Fibroblast of lung (primary cell): ENCODE results near the gene GABPA. TPM values are rescaled to one million over a fixed set of nuclear protein-coding genes. Genes with fewer than 3 reads are reported as not detected.

ENCODE experiments used
- DNase-seq, 2 donors: peaks; one replicate each; pipeline versions ENCODE4 v3.0.0 to v3.0.0-alpha.2; 2010; ENCODE audit warnings: low read depth in 2 of 2
- H2AFZ ChIP-seq: 2 replicates; pipeline ENCODE4 v1.5.1; 2012; ENCODE audit warnings: low read length, control low read depth, inconsistent platforms
- H3K27ac ChIP-seq: 2 replicates; pipeline ENCODE4 v1.5.1; 2011; ENCODE audit warnings: low read length, control low read depth; ENCODE audit not compliant: insufficient read depth
- H3K27me3 ChIP-seq: 2 replicates; pipeline ENCODE4 v1.5.1; 2011; ENCODE audit warnings: mild to moderate bottlenecking, low read length; ENCODE audit not compliant: control insufficient read depth, insufficient read depth
- H3K36me3 ChIP-seq: 2 replicates; pipeline ENCODE4 v1.5.1; 2011; ENCODE audit warnings: low read length; ENCODE audit not compliant: control insufficient read depth, insufficient read depth
- H3K4me1 ChIP-seq: 2 replicates; pipeline ENCODE4 v1.5.1; 2011; ENCODE audit warnings: low read length; ENCODE audit not compliant: control insufficient read depth, insufficient read depth; ENCODE audit errors: extremely low read depth
- H3K4me2 ChIP-seq: 2 replicates; pipeline ENCODE4 v1.5.1; 2011; ENCODE audit warnings: low read length, control low read depth; ENCODE audit not compliant: insufficient read depth; ENCODE audit errors: extremely low read depth
- H3K4me3 ChIP-seq, 4 experiments: fragments of 200-600 bp in 1 of 4; sonication (generic) in 1 of 4; replicated peaks in 1 of 4; 2 replicates each; pipeline ENCODE4 v1.5.1; 2011 to 2016; ENCODE audit warnings: low read length in 4 of 4, low read depth in 3 of 4, mild to moderate bottlenecking in 3 of 4, control low read depth in 2 of 4, inconsistent platforms in 1 of 4, mixed read lengths in 1 of 4; ENCODE audit not compliant: insufficient read depth in 1 of 4; ENCODE audit errors: control extremely low read depth in 1 of 4
- H3K79me2 ChIP-seq: 2 replicates; pipeline ENCODE4 v1.5.1; 2012; ENCODE audit warnings: mild to moderate bottlenecking, low read length, inconsistent platforms; ENCODE audit not compliant: control insufficient read depth, insufficient read depth
- H3K9ac ChIP-seq: 2 replicates; pipeline ENCODE4 v1.5.1; 2011; ENCODE audit warnings: mild to moderate bottlenecking, low read length, control low read depth; ENCODE audit not compliant: insufficient read depth
- H3K9me3 ChIP-seq: 2 replicates; pipeline ENCODE4 v1.5.1; 2012; ENCODE audit warnings: low read depth, low read length; ENCODE audit not compliant: control insufficient read depth, insufficient read depth
- H4K20me1 ChIP-seq: 2 replicates; pipeline ENCODE4 v1.5.1; 2011; ENCODE audit warnings: low read length; ENCODE audit not compliant: control insufficient read depth, insufficient read depth; ENCODE audit errors: extremely low read depth
- CTCF ChIP-seq, 2 donors: IDR thresholded peaks in 1 of 2; conservative IDR thresholded peaks in 1 of 2; 1 replicate in 1 of 2; 2 replicates in 1 of 2; pipeline ENCODE4 v1.5.1; 2011 to 2012; ENCODE audit warnings: low read length in 2 of 2, control low read depth in 1 of 2, inconsistent platforms in 1 of 2, low read depth in 1 of 2, mild to moderate bottlenecking in 1 of 2
- EZH2 ChIP-seq: IDR thresholded peaks from 2 replicates; pipeline ENCODE4 v1.5.1; 2012; ENCODE audit warnings: low read length, control low read depth, mild to moderate bottlenecking; ENCODE audit errors: missing control alignments
- polyA plus RNA-seq, 2 donors: library from polyadenylated mRNA; depleted of rRNA in 1 of 2; stranded (reverse) in 1 of 2; unstranded in 1 of 2; fragments of >200 nt; gene quantifications; 2 replicates each; pipeline ENCODE4 v1.2.1, GENCODE V29; 2011 to 2012; ENCODE audit warnings: missing spikeins in 1 of 2
- total RNA-seq: library from RNA; depleted of rRNA; stranded (reverse); fragments of >200 nt; gene quantifications from 2 replicates; pipeline ENCODE4 v1.2.1, GENCODE V29; 2014

Gene GABPA
- total and polyA plus RNA-seq, 2 donors (not counting 1 experiment from before 2014, with no cell fraction given) = 20.5 to 28.6 TPM

GRCh38 chr21:25737421-25737820 lies 2.6 kb downstream of the GABPA start:
- no peak overlapping the region for H3K4me2 ChIP-seq
- no peaks in the 10 kb centered on the region for H3K9me3 ChIP-seq
- peak overlapping the region in 1 of 4 experiments; percentile 89 for H3K4me3 ChIP-seq
- H3K36me3 ChIP-seq = no peaks in the 10 kb centered on the region
- H3K4me1 ChIP-seq = peaks cover 3% of the 10 kb centered on the region
- H3K27me3 ChIP-seq = no peaks in the 10 kb centered on the region
- H3K9ac ChIP-seq = no peak overlapping the region
- TF ChIP-seq CTCF (conservative IDR thresholded peaks at IDR 0.05 in 1 of 2, IDR thresholded peaks at IDR 0.05 in 1 of 2; ENCODE audit: low read depth in 1 of 2, low read length in 2 of 2) (no peak), EZH2 (no peak)
- no peak overlapping the region for H3K27ac ChIP-seq
- no peak for DNase-seq
- H4K20me1 ChIP-seq = no peaks in the 10 kb centered on the region
- no peak overlapping the region for H2AFZ ChIP-seq
- H3K79me2 ChIP-seq = peaks cover 43% of the 10 kb centered on the region

GRCh38 chr21:25742900-25743299 lies 8.1 kb downstream of the GABPA start:
- H3K27ac ChIP-seq = no peak overlapping the region
- no peak for DNase-seq
- H3K79me2 ChIP-seq = peaks cover 8% of the 10 kb centered on the region
- H3K4me2 ChIP-seq = no peak overlapping the region
- H3K4me1 ChIP-seq = no peaks in the 10 kb centered on the region
- H3K9me3 ChIP-seq = no peaks in the 10 kb centered on the region
- no peak overlapping the region for H3K4me3 ChIP-seq
- H3K9ac ChIP-seq = no peak overlapping the region
- TF ChIP-seq CTCF (conservative IDR thresholded peaks at IDR 0.05 in 1 of 2, IDR thresholded peaks at IDR 0.05 in 1 of 2; ENCODE audit: low read depth in 1 of 2, low read length in 2 of 2) (no peak), EZH2 (no peak)
- peaks cover 2% of the 10 kb centered on the region for H3K36me3 ChIP-seq
- H2AFZ ChIP-seq = no peak overlapping the region
- no peaks in the 10 kb centered on the region for H3K27me3 ChIP-seq
- no peaks in the 10 kb centered on the region for H4K20me1 ChIP-seq

GRCh38 chr21:25744854-25745253 lies 10.1 kb downstream of the GABPA start:
- H3K4me1 ChIP-seq = no peaks in the 10 kb centered on the region
- no peak overlapping the region for H3K4me3 ChIP-seq
- H2AFZ ChIP-seq = no peak overlapping the region
- no peaks in the 10 kb centered on the region for H3K27me3 ChIP-seq
- H3K27ac ChIP-seq = no peak overlapping the region
- H3K36me3 ChIP-seq = peaks cover 2% of the 10 kb centered on the region
- no peaks in the 10 kb centered on the region for H3K9me3 ChIP-seq
- H4K20me1 ChIP-seq = no peaks in the 10 kb centered on the region
- no peak for DNase-seq
- TF ChIP-seq CTCF (conservative IDR thresholded peaks at IDR 0.05 in 1 of 2, IDR thresholded peaks at IDR 0.05 in 1 of 2; ENCODE audit: low read depth in 1 of 2, low read length in 2 of 2) (no peak), EZH2 (no peak)
- peaks cover 2% of the 10 kb centered on the region for H3K79me2 ChIP-seq
- H3K9ac ChIP-seq = no peak overlapping the region
- H3K4me2 ChIP-seq = no peak overlapping the region
